Neural crest cell (in vitro differentiated cells): ENCODE results near the gene RPL26. TPM values are rescaled to one million over a fixed set of nuclear protein-coding genes. Genes with fewer than 3 reads are reported as not detected.
"Not testable (repeated sequence)": the region's sequence is repeated elsewhere in the genome, so short reads cannot be mapped to it uniquely, and the experiment has no call there.

Experiments used
- DNase-seq: peaks from one replicate; pipeline ENCODE4 v3.0.0; 2021; ENCODE audit warnings: low read depth, mixed read lengths, low spot score
- H3K27ac Mint-ChIP-seq: one replicate; pipeline ENCODE4 v1.8.0; 2021; ENCODE audit warnings: mild to moderate bottlenecking, mixed read lengths; ENCODE audit not compliant: unreplicated experiment
- H3K27me3 Mint-ChIP-seq: 2 replicates; pipeline ENCODE4 v1.8.0; 2021; ENCODE audit warnings: low read depth, mild to moderate bottlenecking, mixed read lengths
- H3K36me3 Mint-ChIP-seq: 2 replicates; pipeline ENCODE4 v1.8.0; 2021; ENCODE audit warnings: low read depth, mild to moderate bottlenecking, mixed read lengths
- H3K4me1 Mint-ChIP-seq: 2 replicates; pipeline ENCODE4 v1.8.0; 2021; ENCODE audit warnings: mixed read lengths
- H3K4me3 Mint-ChIP-seq: one replicate; pipeline ENCODE4 v1.8.0; 2021; ENCODE audit warnings: mild to moderate bottlenecking, mixed read lengths
- H3K9me3 Mint-ChIP-seq: 2 replicates; pipeline ENCODE4 v1.8.0; 2021; ENCODE audit warnings: mixed read lengths
- total RNA-seq: library from RNA; stranded (reverse); gene quantifications from 2 replicates; pipeline ENCODE4 v1.2.1, GENCODE V29; 2021
- TF ChIP-seq, protein P1 (sequence below): fragments of 200-600 bp; sonication (generic); conservative IDR thresholded peaks from 2 replicates; pipeline ENCODE4 v1.5.0; 2021; ENCODE audit warnings: antibody characterized with exemption, mild to moderate bottlenecking

Gene RPL26
- total RNA-seq, 1 donor from 2014 or later = 1,793 TPM

DNA sequence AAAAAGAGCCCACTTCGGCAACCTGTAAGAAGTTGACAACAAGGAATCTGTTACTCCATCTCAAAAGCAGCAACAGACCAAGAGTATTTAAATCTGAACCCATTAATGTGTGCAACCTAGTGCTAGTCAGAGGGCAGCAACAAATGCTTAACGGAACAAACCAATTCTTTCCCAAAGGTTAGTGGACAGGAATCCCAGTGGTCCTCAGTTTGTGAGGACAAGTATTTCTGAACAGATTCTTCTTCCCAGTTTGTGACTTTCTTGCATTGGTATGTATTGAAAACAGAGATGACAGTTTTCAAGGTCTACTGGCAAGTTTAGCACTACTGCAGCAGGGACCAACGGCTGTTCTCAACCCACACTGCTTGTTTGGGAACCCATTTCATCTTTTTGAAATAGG, 2.9 kb downstream of the RPL26 start:
- H3K27me3 Mint-ChIP-seq = no peaks in the 10 kb centered on the region
- peaks cover 34% of the 10 kb centered on the region for H3K36me3 Mint-ChIP-seq
- TF ChIP-seq, protein P1, sequence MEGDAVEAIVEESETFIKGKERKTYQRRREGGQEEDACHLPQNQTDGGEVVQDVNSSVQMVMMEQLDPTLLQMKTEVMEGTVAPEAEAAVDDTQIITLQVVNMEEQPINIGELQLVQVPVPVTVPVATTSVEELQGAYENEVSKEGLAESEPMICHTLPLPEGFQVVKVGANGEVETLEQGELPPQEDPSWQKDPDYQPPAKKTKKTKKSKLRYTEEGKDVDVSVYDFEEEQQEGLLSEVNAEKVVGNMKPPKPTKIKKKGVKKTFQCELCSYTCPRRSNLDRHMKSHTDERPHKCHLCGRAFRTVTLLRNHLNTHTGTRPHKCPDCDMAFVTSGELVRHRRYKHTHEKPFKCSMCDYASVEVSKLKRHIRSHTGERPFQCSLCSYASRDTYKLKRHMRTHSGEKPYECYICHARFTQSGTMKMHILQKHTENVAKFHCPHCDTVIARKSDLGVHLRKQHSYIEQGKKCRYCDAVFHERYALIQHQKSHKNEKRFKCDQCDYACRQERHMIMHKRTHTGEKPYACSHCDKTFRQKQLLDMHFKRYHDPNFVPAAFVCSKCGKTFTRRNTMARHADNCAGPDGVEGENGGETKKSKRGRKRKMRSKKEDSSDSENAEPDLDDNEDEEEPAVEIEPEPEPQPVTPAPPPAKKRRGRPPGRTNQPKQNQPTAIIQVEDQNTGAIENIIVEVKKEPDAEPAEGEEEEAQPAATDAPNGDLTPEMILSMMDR = no peak
- H3K4me1 Mint-ChIP-seq = peaks cover 62% of the 10 kb centered on the region
- H3K27ac Mint-ChIP-seq = no peak overlapping the region
- DNase-seq = no peak
- peak overlapping the region; percentile 88 for H3K4me3 Mint-ChIP-seq
- no peaks in the 10 kb centered on the region for H3K9me3 Mint-ChIP-seq

DNA sequence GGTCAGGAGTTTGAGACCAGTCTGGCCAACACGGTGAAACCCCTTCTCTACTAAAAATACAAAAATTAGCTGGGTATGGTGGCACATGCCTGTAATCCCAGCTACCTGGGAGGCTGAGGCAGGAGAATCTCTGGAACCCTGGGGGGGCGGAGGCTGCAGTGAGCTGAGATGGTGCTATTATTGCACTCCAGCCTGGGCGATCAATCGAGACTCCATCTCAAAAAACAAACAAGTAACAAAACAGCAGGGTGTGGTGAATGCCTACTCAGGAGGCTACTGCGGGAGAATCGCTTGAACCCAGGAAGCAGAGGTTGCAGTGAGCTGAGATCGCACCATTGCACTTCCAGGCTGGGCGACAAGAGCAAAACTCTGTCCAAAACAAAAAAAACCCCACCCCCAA, 4.9 kb downstream of the RPL26 start:
- H3K27ac Mint-ChIP-seq, DNase-seq, H3K27me3 Mint-ChIP-seq, H3K9me3 Mint-ChIP-seq: not testable (repeated sequence)
- H3K36me3 Mint-ChIP-seq = peaks cover 34% of the 10 kb centered on the region
- peak overlapping the region; percentile 88 for H3K4me3 Mint-ChIP-seq
- H3K4me1 Mint-ChIP-seq = peaks cover 54% of the 10 kb centered on the region

DNA sequence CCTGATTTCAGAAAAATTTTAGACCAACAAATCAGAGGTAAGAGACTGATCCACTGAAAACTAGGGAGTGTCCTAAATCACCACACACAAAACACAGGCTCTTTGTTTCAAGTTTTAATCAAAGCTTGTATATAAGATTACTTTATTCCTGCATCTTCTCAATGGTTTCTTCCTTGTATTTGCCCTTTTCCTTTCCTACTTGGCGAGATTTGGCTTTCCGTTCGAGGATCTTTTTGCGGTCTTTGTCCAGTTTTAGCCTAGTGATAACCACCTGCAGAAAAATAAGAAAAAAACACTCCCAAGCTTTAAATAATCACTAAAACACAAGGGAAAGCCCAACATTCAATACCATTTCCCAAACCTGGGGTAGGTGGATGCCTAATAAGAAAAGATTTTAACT, 5.6 kb downstream of the RPL26 start:
- Mint-ChIP-seq H3K4me1 (peaks cover 47% of the 10 kb centered on the region), H3K27ac (no peak overlapping the region), H3K27me3 (no peaks in the 10 kb centered on the region), H3K9me3 (no peaks in the 10 kb centered on the region), H3K36me3 (peaks cover 30% of the 10 kb centered on the region), H3K4me3 (peak overlapping the region; percentile 88)
- DNase-seq = no peak
- TF ChIP-seq, protein P1 = no peak

DNA sequence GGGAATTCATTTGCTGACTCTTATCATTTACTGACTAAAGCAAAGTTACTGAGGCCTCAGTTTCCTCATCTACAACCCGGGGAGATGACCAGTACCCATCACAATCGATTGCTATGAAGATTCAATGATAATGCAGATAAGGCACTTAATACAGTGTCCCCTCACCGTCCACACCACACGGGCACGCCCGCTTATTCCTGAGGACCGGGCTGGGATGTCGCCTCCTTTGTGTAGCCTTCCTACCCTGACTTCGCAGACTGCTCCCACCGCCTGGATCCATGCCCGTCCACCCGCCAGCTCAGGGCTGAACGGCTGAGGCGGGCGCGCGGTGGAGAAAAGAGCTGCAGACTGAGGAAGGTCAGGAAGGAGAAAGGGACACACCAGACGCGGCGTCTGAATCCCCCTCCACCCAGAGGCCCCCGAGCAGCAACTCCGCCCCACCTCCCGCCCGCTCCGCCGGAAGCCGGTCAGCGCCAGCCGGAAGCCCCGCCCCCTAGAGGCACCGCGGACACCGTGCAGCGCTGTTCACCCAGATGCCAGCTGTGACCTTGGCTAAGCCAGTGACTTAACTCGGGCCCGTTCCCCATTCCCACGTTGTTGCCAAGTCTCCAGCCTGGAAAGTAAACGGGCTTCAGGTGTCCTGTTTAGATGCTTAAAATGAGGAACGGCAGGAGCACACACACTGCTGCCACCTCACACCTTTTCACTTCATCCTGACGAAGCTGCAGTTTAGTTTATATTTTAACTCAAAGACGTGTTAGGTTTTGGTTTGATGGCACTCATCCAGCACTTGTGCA, 6.5 kb downstream of the RPL26 start, which contains the start of gene KRABD2:
TSS of gene KRABD2 (minus strand) at position 434 of the 797 bp plus-strand sequence.
- TF ChIP-seq, protein P1 = peak; percentile 72
- H3K4me3 Mint-ChIP-seq = peak within 1 kb of the TSS; percentile 88
- peak; percentile 90 for DNase-seq
- no peaks in the 10 kb centered on the region for H3K27me3 Mint-ChIP-seq
- no peaks in the 10 kb centered on the region for H3K9me3 Mint-ChIP-seq
- peaks cover 30% of the 10 kb centered on the region for H3K36me3 Mint-ChIP-seq
- peaks cover 42% of the 10 kb centered on the region for H3K4me1 Mint-ChIP-seq
- H3K27ac Mint-ChIP-seq = peak within 1 kb of the TSS; percentile 85

DNA sequence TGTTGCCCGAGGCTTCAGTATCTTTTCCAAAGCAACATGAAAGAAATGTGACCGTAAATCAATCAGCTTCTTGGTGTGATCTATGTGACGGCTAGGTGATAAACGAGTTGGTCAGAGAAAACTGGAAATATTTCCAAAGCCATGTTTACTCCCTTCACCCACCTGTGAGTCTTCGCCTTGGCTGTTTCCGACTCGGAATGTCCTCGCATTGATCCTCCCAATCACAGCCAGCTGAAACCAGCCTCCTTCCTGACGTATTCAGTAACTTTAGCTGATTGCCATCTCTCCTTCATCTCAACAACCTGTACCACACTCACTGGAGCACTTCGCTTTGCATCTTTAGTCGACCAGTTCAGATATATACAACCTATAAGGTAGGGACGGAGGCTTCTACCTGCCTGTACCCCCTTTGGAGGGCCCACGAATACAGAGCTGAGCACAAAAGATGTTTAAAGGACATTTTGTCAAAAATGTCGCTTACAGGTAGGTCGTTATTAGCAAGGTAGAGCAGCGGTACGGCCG, 7.2 kb downstream of the RPL26 start:
- H3K4me3 Mint-ChIP-seq = peak overlapping the region; percentile 88
- H3K9me3 Mint-ChIP-seq = no peaks in the 10 kb centered on the region
- DNase-seq = no peak
- H3K36me3 Mint-ChIP-seq = peaks cover 24% of the 10 kb centered on the region
- H3K4me1 Mint-ChIP-seq = peaks cover 36% of the 10 kb centered on the region
- TF ChIP-seq, protein P1 = no peak
- peak overlapping the region; percentile 85 for H3K27ac Mint-ChIP-seq
- H3K27me3 Mint-ChIP-seq = no peaks in the 10 kb centered on the region

DNA sequence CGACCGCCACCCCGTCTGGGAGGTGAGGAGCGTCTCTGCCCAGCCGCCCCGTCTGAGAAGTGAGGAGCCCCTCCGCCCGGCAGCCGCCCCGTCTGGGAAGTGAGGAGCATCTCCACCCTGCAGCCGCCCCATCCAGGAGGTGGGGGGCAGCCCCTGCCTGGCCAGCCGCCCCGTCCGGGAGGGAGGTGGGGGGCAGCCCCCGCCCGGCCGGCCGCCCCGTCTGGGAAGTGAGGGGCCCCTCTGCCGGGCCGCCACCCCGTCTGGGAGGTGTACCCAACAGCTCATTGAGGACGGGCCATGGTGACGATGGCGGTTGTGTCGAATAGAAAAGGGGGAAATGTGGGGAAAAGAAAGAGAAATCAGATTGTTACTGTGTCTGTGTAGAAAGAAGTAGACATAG, 9.1 kb downstream of the RPL26 start:
- H3K27me3 Mint-ChIP-seq = not testable (repeated sequence)
- peaks cover 32% of the 10 kb centered on the region for H3K36me3 Mint-ChIP-seq
- H3K4me1 Mint-ChIP-seq = peaks cover 25% of the 10 kb centered on the region

More for the DNA sequence above, 9.1 kb downstream of the RPL26 start:
- not testable (repeated sequence) for H3K9me3 Mint-ChIP-seq, H3K27ac Mint-ChIP-seq, DNase-seq, H3K4me3 Mint-ChIP-seq
